GM18951 (cell line): Measurements from ENCODE around the gene TACC2.

Experiments
- POLR2A ChIP-seq: IDR thresholded peaks from 4 replicates; pipeline ENCODE4 v1.6.1; 2011; ENCODE audit warnings: mild to moderate bottlenecking; ENCODE audit not compliant: insufficient read length, insufficient read depth; ENCODE audit errors: extremely low read depth
- in situ Hi-C: fragments of 300-500 bp; cut with MboI; formaldehyde crosslinking; loops from one replicate; pipeline ENCODE4 v1.12.0; 2022; ENCODE audit warnings: low sequenced_read_pairs, mixed read lengths, inconsistent platforms; ENCODE audit not compliant: unreplicated experiment

TACC2 gene, protein sequence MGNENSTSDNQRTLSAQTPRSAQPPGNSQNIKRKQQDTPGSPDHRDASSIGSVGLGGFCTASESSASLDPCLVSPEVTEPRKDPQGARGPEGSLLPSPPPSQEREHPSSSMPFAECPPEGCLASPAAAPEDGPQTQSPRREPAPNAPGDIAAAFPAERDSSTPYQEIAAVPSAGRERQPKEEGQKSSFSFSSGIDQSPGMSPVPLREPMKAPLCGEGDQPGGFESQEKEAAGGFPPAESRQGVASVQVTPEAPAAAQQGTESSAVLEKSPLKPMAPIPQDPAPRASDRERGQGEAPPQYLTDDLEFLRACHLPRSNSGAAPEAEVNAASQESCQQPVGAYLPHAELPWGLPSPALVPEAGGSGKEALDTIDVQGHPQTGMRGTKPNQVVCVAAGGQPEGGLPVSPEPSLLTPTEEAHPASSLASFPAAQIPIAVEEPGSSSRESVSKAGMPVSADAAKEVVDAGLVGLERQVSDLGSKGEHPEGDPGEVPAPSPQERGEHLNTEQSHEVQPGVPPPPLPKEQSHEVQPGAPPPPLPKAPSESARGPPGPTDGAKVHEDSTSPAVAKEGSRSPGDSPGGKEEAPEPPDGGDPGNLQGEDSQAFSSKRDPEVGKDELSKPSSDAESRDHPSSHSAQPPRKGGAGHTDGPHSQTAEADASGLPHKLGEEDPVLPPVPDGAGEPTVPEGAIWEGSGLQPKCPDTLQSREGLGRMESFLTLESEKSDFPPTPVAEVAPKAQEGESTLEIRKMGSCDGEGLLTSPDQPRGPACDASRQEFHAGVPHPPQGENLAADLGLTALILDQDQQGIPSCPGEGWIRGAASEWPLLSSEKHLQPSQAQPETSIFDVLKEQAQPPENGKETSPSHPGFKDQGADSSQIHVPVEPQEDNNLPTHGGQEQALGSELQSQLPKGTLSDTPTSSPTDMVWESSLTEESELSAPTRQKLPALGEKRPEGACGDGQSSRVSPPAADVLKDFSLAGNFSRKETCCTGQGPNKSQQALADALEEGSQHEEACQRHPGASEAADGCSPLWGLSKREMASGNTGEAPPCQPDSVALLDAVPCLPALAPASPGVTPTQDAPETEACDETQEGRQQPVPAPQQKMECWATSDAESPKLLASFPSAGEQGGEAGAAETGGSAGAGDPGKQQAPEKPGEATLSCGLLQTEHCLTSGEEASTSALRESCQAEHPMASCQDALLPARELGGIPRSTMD (N-terminal part only)

DNA sequence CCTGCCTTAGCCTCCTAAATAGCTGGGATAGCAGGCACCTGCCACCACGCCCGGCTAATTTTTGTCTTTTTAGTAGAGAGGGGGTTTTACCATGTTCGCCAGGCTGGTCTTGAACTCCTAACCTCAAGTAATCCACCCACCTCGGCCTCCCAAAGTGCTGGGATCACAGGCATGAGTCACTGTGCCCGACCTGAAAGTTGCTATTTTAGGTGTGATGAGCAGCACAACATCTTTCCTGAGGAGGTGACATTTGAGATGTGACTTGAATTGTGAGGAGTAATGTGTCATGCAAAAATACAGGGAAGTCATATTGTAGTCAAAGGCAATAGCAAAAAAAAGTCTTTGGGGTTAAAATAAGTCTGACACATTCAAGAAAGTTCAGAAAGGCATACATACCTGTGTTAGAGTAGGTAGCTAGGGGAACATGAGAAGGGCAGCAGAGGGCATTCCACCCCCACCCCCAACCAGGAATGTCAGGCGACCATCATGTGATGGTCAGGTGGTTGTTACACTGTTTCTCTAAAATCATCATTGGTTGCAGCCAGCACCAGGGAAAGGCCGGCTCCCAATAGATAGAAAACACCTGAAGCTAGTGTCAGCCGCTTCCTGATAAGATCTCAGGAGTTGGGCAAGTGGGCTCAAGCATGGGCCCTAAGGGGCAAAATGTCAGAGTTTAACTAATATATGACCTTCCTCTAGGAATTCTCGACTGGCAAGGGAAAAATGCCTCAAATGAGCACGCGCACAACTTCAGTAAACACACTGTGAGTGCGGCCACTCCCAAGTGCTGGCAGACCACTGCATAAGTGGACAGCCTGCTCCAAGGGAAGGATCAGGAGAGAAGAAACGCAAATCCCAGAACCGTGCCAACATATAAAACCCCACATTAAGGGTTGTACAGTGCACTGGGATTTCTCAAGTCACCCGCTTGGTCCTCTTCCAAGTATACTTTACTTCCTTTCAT, at the start of gene TACC2:
TSS of gene TACC2 (plus strand) at position 803 of the 964 bp plus-strand sequence. CDS start 32,819 bp downstream, outside the sequence.
- in situ Hi-C loops, result no loop called here

DNA sequence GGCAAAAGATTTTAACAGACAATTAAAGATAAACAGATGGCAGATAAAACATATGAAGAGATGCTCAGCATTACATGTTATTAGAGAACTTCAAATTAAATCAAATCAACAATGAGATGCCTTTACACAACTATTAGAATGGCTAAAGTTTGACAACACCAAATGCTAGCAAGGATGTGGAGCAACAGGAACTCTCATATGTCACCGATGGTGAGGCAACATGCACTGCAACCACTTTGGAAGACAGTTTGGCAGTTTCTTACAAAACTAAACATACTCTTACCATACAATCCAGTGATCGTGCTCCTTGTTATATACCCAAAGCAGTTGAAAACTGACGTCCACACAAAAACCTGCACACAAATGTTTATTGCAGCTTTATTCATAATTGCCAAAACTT, 47.4 kb upstream of the TACC2 start:
- no peak for TF ChIP-seq POLR2A
- in situ Hi-C loops, result no loop called here

More for the DNA sequence above, at the start of gene TACC2:
- TF ChIP-seq POLR2A, result no peak

DNA sequence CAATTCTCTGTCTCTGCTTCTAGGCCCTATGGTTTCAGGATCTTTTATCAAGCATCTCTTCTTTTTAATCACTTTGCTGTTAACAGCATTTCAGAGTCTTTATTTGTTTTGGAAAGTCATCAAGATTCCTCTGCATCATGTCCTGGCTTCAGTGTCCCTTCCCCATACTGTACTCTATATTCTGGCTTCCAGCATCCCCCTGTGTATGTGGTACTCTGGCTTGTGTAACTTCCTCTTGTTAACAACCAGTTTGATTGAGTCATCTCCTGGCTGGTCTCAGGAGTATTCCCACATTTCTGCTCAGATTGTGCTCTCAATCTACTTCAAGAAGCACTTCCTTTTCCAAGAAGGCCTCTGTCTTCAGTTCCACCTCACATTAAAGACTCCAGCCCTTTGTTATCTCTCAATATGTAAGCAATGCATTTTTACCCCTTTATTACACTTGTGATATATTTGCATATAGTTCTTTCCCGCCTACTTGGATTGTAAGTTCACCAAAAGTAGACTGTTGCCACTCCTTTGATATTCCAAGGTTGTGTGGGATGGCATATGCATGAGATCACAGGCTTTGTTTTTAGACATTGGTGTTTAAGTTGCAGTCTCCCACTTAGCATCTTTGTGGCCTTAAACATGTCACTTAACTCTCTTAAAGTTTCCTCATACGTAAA, 46.1 kb upstream of the TACC2 start:
- in situ Hi-C loops, result no loop called here
- no peak for TF ChIP-seq POLR2A

DNA sequence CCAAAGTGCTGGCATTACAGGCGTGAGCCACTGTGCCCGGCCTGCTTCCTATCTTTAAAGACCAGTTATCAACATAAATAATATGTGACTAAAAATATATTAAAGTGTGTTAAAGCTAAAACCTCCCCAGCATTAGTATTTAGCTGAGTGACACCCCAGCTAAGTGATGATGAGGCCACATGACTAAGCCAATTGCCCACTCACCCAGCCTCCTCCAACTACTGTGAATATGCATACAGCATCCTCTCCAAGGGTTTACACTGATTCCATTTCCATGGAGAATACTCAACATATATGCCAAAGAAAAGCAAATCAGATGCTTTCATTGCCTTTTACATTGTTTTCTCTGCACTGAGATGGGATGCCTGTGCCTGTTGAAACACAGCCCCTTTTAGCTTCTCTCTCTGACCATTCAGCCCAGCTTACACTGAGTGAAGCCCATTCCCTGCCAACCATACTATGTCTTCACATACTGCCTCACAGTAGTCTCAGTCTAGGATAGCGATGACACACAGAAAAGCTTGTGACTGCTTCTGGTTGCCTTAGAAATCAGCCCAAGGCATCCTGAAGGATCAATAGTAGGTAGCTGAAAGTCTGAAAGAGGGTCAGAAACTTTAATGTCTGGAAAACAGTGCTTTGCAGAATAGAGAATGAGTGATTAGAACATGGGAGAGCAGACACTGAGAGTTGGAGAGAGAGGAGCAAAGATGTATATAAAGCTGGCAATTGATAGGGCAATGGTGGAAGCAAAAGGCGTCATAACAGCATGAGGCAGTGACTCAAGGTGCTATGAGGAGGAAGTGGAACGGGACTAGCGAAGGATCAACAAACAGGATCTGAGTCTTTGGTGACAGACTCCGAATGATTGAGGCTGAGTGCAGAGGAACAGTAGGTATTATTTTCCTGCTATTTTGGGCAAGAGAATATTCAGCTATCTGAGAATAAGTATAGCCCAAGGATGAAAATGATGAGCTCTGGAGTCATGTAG, 41.3 kb upstream of the TACC2 start:
- in situ Hi-C loops, result no loop called here
- TF ChIP-seq POLR2A, result no peak

DNA sequence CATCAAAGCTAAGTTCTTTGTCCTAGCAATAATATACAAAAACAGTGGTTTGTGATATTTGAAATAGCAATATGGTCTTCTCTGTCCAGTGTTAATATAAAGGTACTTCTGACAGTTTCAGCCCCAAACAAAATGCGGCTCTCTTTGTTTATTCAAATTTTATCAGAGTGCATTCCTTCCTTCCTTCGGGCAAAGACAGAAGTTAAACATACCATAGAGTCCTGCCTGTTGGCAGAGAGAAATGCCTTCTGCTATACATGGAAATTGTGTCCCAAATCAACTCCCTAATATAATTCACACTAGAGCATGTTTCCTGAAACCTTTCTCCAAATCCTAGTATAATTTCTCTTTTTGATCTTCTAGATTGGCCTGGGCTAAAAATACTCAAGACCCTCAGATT, 39.9 kb upstream of the TACC2 start:
- TF ChIP-seq POLR2A, result no peak

DNA sequence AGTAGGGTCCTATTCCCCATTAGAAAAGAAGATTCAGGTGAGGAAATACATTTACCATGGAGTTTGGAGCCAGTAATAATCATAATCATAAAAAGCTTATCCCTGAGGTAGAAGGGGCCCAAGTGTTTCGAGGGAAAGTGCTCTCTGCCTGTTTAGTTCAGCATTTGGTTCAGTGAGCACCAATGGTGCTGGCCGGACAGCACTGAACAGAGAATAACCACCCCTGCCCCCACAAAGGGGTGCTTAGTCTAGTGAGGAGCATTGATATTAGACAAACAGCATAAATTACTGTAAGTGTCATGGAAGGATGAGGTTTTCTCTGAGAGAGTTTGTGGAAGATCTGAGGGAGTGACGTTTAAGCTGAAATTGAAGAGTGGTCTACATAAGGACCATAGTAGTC, 39.5 kb upstream of the TACC2 start:
- in situ Hi-C loops, result no loop called here
- no peak for TF ChIP-seq POLR2A

More for the DNA sequence above, 39.9 kb upstream of the TACC2 start:
- in situ Hi-C loops, result no loop called here

DNA sequence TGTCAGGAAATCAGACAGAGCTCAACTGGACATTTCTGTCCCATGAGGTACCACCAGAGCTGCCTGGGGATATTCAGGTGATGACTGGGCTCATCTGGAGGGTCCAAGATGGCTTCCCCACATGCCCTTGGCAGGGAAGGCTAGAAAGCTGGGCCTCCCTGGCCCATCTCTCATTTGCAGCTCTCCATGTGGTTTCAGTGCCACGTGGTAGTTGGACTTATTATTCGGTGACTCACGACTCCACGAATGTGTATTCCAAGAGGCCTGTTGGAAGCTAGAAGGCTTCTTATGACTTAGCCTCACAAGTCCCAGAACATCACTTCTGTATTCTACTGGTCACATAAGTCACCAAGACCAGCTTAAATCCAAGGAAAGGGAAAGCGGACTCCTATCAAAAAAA, 36.7 kb upstream of the TACC2 start:
- TF ChIP-seq POLR2A, result no peak
- in situ Hi-C loops, result no loop called here

DNA sequence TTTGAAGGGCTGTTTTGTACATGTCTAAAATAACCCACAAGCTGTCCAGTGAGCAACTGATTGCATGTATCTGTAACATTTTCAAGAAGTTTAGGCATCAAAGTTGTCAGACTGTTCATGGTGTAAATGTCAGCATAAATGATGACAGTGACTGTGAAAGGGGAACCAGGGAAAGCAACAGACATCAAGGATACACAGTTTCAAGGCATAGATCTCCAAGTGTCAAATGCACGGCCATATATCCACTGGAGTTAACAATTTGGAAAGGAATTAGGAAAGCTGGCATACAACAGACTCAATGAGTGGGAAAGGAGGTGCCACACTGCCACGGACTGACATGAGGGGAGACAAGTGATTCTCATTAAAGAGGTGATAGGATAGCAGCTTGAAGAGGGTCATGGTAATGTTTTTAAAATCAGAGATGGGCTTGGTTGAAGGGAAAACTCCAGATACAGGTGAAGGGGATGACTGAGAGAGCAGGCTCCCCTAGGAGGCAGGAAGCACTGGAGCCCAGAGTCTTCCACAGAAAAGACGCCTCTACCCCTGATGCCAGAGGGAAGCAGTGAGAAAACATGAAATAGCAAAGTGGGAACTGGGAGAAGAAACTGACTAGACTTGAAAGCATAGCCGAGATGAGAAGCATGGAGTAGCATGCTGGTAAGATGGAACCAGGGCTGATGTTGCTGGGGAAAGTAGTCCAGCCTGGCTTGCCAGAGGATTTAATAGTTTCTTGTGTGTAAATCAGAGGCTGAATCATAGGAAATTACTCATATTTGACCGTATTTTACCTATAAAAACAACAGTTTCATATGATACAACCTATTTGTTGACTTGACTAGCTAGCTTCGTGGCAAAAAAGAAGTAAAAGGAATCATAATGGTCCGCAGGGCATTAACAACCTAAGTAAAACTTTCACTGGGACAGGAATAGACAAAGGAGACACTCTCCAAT, 32.6 kb upstream of the TACC2 start:
- in situ Hi-C loops, result no loop called here
- TF ChIP-seq POLR2A, result no peak

DNA sequence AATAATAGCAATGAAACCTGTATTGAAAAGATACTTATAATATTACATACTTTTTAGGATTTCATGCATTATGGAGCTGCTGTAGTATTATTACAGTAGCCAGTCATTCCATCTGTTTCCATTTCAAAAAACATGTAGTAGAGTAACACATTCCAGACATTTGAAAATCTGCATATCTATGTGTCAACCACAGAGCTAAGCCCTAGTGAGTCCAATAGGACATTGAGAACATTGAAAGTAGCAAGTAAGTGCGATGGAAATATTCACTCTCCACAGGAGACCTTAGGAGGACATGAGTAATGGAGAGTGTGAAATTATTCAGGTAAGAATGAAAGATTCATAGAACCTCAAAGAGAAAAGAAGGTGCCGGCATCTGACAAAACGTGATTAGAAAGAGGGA, 29.3 kb upstream of the TACC2 start:
- no peak for TF ChIP-seq POLR2A
- in situ Hi-C loops, result no loop called here

DNA sequence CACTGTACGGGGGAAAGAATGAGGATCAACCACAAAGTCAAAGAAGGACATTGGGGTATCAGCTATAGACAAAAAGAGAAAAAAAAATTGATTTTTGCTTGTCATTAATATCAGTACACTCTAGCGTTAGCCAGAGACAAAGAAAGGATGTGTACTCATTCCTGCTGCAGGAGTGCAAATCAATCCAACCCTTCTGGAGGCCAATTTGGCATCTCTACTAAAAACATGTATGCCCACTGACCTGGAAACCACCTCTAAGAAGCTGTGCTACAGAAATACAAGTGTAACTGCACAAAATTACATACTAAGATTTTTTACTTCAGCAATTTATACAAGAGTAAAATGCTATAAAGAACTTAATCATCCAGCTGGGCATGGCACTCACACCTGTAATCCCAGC, 27.5 kb upstream of the TACC2 start:
- TF ChIP-seq POLR2A, result no peak
- in situ Hi-C loops, result no loop called here
